ENCODE data around the gene KIAA0040.

Gene KIAA0040

DNA sequence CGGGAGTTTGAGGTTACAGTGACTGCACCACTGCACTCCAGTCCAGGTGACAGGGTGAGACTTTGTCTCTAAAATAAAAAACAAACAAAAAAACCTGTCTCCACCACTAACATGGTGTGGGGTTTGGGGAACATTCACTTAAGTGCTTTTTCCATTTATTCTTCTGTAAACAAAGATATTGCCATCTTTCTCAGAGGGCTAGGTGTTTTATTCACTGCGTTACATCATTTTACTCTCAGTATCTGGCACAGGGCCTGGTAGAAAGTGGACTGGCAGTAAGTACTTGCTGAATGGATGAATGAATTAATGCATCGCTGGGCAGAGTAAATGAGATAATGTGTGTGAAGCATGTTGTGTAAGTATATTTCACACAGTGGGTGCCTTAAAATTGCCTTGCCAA is 20.1 kb downstream of the KIAA0040 start:
- Histone ChIP-seq H3K4me3 (ENCODE audit: insufficient read depth, low read depth, low read length) (no peak overlapping the region), H3K4me1 (ENCODE audit: control insufficient read depth, insufficient read depth, low read length) (no peaks in the 10 kb centered on the region), H3K27ac (ENCODE audit: insufficient read depth, low read depth, low read length, poor library complexity, severe bottlenecking) (no peak overlapping the region), H3K9me3 (ENCODE audit: control insufficient read depth, low read length) (no peaks in the 10 kb centered on the region), H3K27me3 (ENCODE audit: control insufficient read depth, insufficient read depth, low read length, poor library complexity, severe bottlenecking) (no peaks in the 10 kb centered on the region), H3K36me3 (ENCODE audit: control insufficient read depth, insufficient read depth, low read length) (no peaks in the 10 kb centered on the region)
- 97 to 98% methylated on average over 3 of the region's 3 CpGs for WGBS, 2 experiments

DNA sequence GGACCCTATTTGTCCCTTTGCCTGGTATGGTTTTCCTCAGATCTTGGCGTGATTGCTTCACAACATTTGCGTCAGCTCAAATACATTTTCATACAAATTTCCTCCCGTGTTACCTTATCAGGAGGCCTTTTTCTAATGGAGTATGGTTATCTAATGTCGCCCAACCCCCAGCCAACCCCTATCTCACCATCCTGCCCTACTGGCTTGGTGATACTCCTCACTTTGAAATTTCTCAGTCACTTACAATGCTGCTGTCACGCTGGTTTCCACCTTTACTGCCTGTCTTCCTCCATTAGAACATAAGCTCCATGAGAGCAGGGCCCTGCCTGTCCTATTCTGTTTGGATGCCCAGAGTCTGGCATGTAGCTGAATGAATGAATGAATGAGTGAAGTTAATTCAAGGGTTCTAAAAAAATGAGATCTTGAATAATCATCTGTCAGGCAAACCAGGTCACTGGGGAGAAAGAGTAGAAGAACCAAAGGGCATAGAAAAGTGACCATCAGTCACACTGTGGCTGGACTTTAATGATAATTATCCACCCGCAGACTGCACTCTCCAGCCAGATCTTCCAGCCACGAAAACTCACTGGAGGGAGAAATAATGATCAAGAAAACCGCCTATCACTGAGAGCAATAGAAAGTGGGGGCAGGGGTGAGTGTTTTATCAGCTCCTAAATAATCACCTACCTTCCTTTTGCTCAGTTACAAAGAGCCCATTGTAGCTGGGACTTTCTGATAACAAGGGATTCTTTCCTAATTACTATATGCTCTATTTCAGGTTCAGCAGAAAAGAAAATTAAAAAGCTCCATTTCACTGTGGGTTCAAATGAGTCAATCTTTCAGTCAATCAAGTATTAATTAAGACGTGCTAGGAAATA is 21.3 kb downstream of the KIAA0040 start:
- H3K27me3 ChIP-seq (ENCODE audit: control insufficient read depth, insufficient read depth, low read length, poor library complexity, severe bottlenecking), result no peaks in the 10 kb centered on the region
- H3K4me3 ChIP-seq (ENCODE audit: insufficient read depth, low read depth, low read length), result no peak overlapping the region
- no peaks in the 10 kb centered on the region for H3K36me3 ChIP-seq (ENCODE audit: control insufficient read depth, insufficient read depth, low read length)
- H3K4me1 ChIP-seq (ENCODE audit: control insufficient read depth, insufficient read depth, low read length), result no peaks in the 10 kb centered on the region
- H3K27ac ChIP-seq (ENCODE audit: insufficient read depth, low read depth, low read length, poor library complexity, severe bottlenecking), result no peak overlapping the region
- no peaks in the 10 kb centered on the region for H3K9me3 ChIP-seq (ENCODE audit: control insufficient read depth, low read length)
- WGBS, 2 experiments, result 92 to 98% methylated on average over 7 to 9 of the region's 9 CpGs

- no peaks in the 10 kb centered on the region for H3K27me3 ChIP-seq (ENCODE audit: control insufficient read depth, insufficient read depth, low read length, poor library complexity, severe bottlenecking)
- 90 to 92% methylated on average over 6 of the region's 6 CpGs for WGBS, 2 experiments
- H3K4me1 ChIP-seq (ENCODE audit: control insufficient read depth, insufficient read depth, low read length), result no peaks in the 10 kb centered on the region
- H3K9me3 ChIP-seq (ENCODE audit: control insufficient read depth, low read length), result no peaks in the 10 kb centered on the region
- no peaks in the 10 kb centered on the region for H3K36me3 ChIP-seq (ENCODE audit: control insufficient read depth, insufficient read depth, low read length)
- H3K27ac ChIP-seq (ENCODE audit: insufficient read depth, low read depth, low read length, poor library complexity, severe bottlenecking), result no peak overlapping the region
- H3K4me3 ChIP-seq (ENCODE audit: insufficient read depth, low read depth, low read length), result no peak overlapping the region
These were observed 23.1 kb downstream of the KIAA0040 start for GRCh38 chr1:175169286-175170018.

GRCh38 chr1:175168782-175169181 is 23.8 kb downstream of the KIAA0040 start:
- H3K27ac ChIP-seq (ENCODE audit: insufficient read depth, low read depth, low read length, poor library complexity, severe bottlenecking), result no peak overlapping the region
- WGBS, 2 experiments, result 94 to 95% methylated on average over 4 of the region's 4 CpGs
- H3K27me3 ChIP-seq (ENCODE audit: control insufficient read depth, insufficient read depth, low read length, poor library complexity, severe bottlenecking), result no peaks in the 10 kb centered on the region
- no peaks in the 10 kb centered on the region for H3K36me3 ChIP-seq (ENCODE audit: control insufficient read depth, insufficient read depth, low read length)
- no peaks in the 10 kb centered on the region for H3K4me1 ChIP-seq (ENCODE audit: control insufficient read depth, insufficient read depth, low read length)
- no peaks in the 10 kb centered on the region for H3K9me3 ChIP-seq (ENCODE audit: control insufficient read depth, low read length)
- no peak overlapping the region for H3K4me3 ChIP-seq (ENCODE audit: insufficient read depth, low read depth, low read length)

GRCh38 chr1:175167861-175168260 is 24.7 kb downstream of the KIAA0040 start:
- H3K36me3 ChIP-seq (ENCODE audit: control insufficient read depth, insufficient read depth, low read length), result no peaks in the 10 kb centered on the region
- WGBS, 2 experiments, result 100% methylated on average over 2 of the region's 2 CpGs
- no peaks in the 10 kb centered on the region for H3K9me3 ChIP-seq (ENCODE audit: control insufficient read depth, low read length)
- no peaks in the 10 kb centered on the region for H3K27me3 ChIP-seq (ENCODE audit: control insufficient read depth, insufficient read depth, low read length, poor library complexity, severe bottlenecking)
- H3K27ac ChIP-seq (ENCODE audit: insufficient read depth, low read depth, low read length, poor library complexity, severe bottlenecking), result no peak overlapping the region
- H3K4me3 ChIP-seq (ENCODE audit: insufficient read depth, low read depth, low read length), result no peak overlapping the region
- no peaks in the 10 kb centered on the region for H3K4me1 ChIP-seq (ENCODE audit: control insufficient read depth, insufficient read depth, low read length)

DNA sequence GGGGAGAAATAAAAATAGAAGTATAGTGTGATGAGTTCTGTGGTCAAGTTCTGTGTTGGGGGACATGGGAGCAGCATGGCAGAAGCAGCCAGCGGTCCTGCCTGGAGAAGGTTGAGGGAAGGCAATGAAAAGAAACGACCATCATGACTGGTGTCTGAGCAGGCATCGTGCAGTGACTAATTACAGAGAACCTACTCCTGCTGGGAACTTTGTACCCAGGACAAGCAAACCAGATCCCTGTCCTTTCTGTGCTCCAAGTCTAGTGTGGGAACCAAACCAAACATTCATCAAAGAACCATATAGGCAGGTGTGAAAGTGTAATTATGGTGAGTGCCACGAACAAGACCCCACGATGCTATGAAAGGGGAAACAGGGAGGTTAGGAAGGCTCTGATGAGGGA is 25.8 kb downstream of the KIAA0040 start:
- Histone ChIP-seq H3K9me3 (ENCODE audit: control insufficient read depth, low read length) (no peaks in the 10 kb centered on the region), H3K36me3 (ENCODE audit: control insufficient read depth, insufficient read depth, low read length) (no peaks in the 10 kb centered on the region), H3K27me3 (ENCODE audit: control insufficient read depth, insufficient read depth, low read length, poor library complexity, severe bottlenecking) (no peaks in the 10 kb centered on the region), H3K4me3 (ENCODE audit: insufficient read depth, low read depth, low read length) (no peak overlapping the region), H3K4me1 (ENCODE audit: control insufficient read depth, insufficient read depth, low read length) (no peaks in the 10 kb centered on the region), H3K27ac (ENCODE audit: insufficient read depth, low read depth, low read length, poor library complexity, severe bottlenecking) (no peak overlapping the region)
- WGBS, 2 experiments, result 94 to 95% methylated on average over 5 of the region's 5 CpGs

DNA sequence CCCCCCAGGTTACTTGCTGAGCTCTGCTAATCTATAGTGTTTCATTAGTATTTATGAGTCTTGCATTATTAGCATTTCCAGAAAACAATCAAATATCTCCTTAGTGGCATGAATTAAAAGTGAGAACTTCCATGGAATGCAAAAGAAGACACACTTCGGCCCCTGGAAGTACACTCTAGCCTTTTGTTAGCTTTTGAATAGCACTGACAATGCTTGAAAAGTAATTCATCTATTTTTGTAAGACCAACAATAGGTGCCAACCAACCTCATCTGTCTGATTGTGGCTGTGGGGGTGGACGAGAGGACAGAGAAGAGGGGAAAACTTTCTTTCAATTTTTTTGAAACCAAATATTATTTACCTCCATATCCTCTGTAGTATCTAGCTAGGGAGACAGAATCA is 27.8 kb downstream of the KIAA0040 start:
- Histone ChIP-seq H3K36me3 (ENCODE audit: control insufficient read depth, insufficient read depth, low read length) (no peaks in the 10 kb centered on the region), H3K27ac (ENCODE audit: insufficient read depth, low read depth, low read length, poor library complexity, severe bottlenecking) (no peak overlapping the region), H3K9me3 (ENCODE audit: control insufficient read depth, low read length) (no peaks in the 10 kb centered on the region), H3K4me3 (ENCODE audit: insufficient read depth, low read depth, low read length) (no peak overlapping the region), H3K4me1 (ENCODE audit: control insufficient read depth, insufficient read depth, low read length) (no peaks in the 10 kb centered on the region), H3K27me3 (ENCODE audit: control insufficient read depth, insufficient read depth, low read length, poor library complexity, severe bottlenecking) (no peaks in the 10 kb centered on the region)
- WGBS, 2 experiments, result 83 to 100% methylated on average over 1 to 2 of the region's 2 CpGs

GRCh38 chr1:175163702-175164101 is 28.9 kb downstream of the KIAA0040 start:
- Histone ChIP-seq H3K36me3 (ENCODE audit: control insufficient read depth, insufficient read depth, low read length) (no peaks in the 10 kb centered on the region), H3K9me3 (ENCODE audit: control insufficient read depth, low read length) (no peaks in the 10 kb centered on the region), H3K27me3 (ENCODE audit: control insufficient read depth, insufficient read depth, low read length, poor library complexity, severe bottlenecking) (no peaks in the 10 kb centered on the region), H3K4me1 (ENCODE audit: control insufficient read depth, insufficient read depth, low read length) (no peaks in the 10 kb centered on the region), H3K4me3 (ENCODE audit: insufficient read depth, low read depth, low read length) (no peak overlapping the region), H3K27ac (ENCODE audit: insufficient read depth, low read depth, low read length, poor library complexity, severe bottlenecking) (no peak overlapping the region)
- 80 to 81% methylated on average over 4 of the region's 4 CpGs for WGBS, 2 experiments

DNA sequence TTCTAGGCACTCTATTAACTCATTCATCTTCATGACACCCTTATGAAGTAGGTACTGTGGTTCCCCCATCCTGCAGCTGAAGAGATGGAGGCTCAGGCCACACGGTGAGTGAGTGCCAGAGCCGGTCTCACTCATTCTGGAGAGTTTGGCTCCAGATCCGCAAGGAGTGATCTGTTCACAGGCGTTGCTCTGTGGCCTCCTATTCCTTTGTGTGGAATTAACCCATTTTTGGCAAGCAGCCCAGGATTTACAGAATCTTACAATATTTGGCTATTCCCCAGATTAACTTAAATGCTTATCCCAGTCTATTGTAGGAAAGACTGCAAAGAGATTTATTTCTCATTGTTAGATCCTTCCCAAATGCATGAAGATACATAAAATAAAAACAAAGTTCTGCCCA is 29.6 kb downstream of the KIAA0040 start:
- H3K27me3 ChIP-seq (ENCODE audit: control insufficient read depth, insufficient read depth, low read length, poor library complexity, severe bottlenecking), result no peaks in the 10 kb centered on the region
- no peak overlapping the region for H3K27ac ChIP-seq (ENCODE audit: insufficient read depth, low read depth, low read length, poor library complexity, severe bottlenecking)
- H3K9me3 ChIP-seq (ENCODE audit: control insufficient read depth, low read length), result no peaks in the 10 kb centered on the region
- no peaks in the 10 kb centered on the region for H3K36me3 ChIP-seq (ENCODE audit: control insufficient read depth, insufficient read depth, low read length)
- no peak overlapping the region for H3K4me3 ChIP-seq (ENCODE audit: insufficient read depth, low read depth, low read length)
- 89 to 90% methylated on average over 4 of the region's 4 CpGs for WGBS, 2 experiments
- peaks cover under 1% of the 10 kb centered on the region for H3K4me1 ChIP-seq (ENCODE audit: control insufficient read depth, insufficient read depth, low read length)

GRCh38 chr1:175158170-175158591 is 34.4 kb downstream of the KIAA0040 start:
- WGBS, 2 experiments, result 77 to 87% methylated on average over 6 of the region's 6 CpGs
- no peak overlapping the region for H3K4me3 ChIP-seq (ENCODE audit: insufficient read depth, low read depth, low read length)

More at GRCh38 chr1:175158170-175158591, 34.4 kb downstream of the KIAA0040 start:
- Histone ChIP-seq H3K27ac (ENCODE audit: insufficient read depth, low read depth, low read length, poor library complexity, severe bottlenecking) (no peak overlapping the region), H3K27me3 (ENCODE audit: control insufficient read depth, insufficient read depth, low read length, poor library complexity, severe bottlenecking) (no peaks in the 10 kb centered on the region), H3K4me1 (ENCODE audit: control insufficient read depth, insufficient read depth, low read length) (peaks cover 4% of the 10 kb centered on the region), H3K36me3 (ENCODE audit: control insufficient read depth, insufficient read depth, low read length) (no peaks in the 10 kb centered on the region), H3K9me3 (ENCODE audit: control insufficient read depth, low read length) (no peaks in the 10 kb centered on the region)

Data from ectodermal cell (in vitro differentiated cells).